ENCODE data around the gene SERHL2. TPM values are rescaled to one million over a fixed set of nuclear protein-coding genes. Genes with fewer than 3 reads are reported as not detected.

SERHL2 gene
- total and polyA plus RNA-seq, 2 donors (not counting 3 experiments of a cell fraction or from before 2014, with no cell fraction given), result 0.80 to 2.0 TPM

DNA sequence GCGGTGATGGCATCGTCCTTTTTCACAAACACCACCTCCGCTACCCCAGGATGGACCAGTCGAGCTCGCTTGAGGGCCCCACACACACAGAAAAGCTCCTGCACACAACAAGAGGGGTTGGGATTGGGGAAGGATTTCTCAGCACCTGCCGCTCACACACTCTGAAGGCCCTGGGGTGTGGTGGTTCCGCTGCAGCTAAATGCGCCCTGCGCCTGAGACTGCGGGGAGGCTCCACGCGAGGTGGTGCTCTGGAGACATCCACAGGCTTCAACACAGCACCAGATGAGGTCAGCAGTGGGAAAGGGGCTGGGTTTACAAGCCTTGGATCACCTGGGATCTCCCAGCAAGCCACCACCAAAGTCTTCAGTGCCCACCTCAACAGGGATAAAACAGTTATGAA lies 38.2 kb downstream of the SERHL2 start:
- H3K27me3 ChIP-seq (ENCODE audit: control insufficient read depth in 2 of 2, insufficient read depth in 2 of 2, low read length in 2 of 2), result no peaks in the 10 kb centered on the region
- intact Hi-C loops (cut with micrococcal nuclease), result no loop called here
- DNase-seq (ENCODE audit: low read depth, low spot score) (no peak), FAIRE-seq (no peak)
- no peak overlapping the region for H3K9ac ChIP-seq (replicated peaks; ENCODE audit: extremely low read depth, insufficient read depth, low read length)
- no TSS peak for BruUV-seq (replicated peaks)
- no peak for TF ChIP-seq JUN (IDR thresholded peaks at IDR 0.05; ENCODE audit: borderline replicate concordance, insufficient read depth, insufficient read length, low read depth)
- H4K20me1 ChIP-seq (replicated peaks; ENCODE audit: control insufficient read depth, extremely low read depth, insufficient read depth, low read length), result no peaks in the 10 kb centered on the region
- H2AFZ ChIP-seq (ENCODE audit: low read depth, low read length), result no peak overlapping the region
- no peak overlapping the region for H3K4me2 ChIP-seq (ENCODE audit: insufficient read depth, low read length)
- no peaks in the 10 kb centered on the region for H3K4me1 ChIP-seq (ENCODE audit: control insufficient read depth, extremely low read depth, insufficient read depth, low read length)
- H3K9me1 ChIP-seq (replicated peaks; ENCODE audit: control insufficient read depth, extremely low read depth, insufficient read depth, low read length), result no peaks in the 10 kb centered on the region
- H3K27ac ChIP-seq (ENCODE audit: insufficient read depth, low read depth, low read length), result no peak overlapping the region
- POLR2A ChIA-PET, result no interaction called here
- no peak overlapping the region for H3K4me3 ChIP-seq (replicated peaks in 1 of 3; ENCODE audit: insufficient read depth in 1 of 3, low read depth in 1 of 3, low read length in 3 of 3)
- peaks cover 27 to 47% of the 10 kb centered on the region in 2 experiments for H3K36me3 ChIP-seq (ENCODE audit: control insufficient read depth in 2 of 2, extremely low read depth in 1 of 2, insufficient read depth in 2 of 2, low read length in 2 of 2)
- CTCF ChIA-PET, result interaction anchor here (1.9 kb wide), 1 partner anchor 10 kb away, joined by 4 read pairs; no protein-coding TSS in a partner anchor
- H3K9me3 ChIP-seq (replicated peaks; ENCODE audit: control insufficient read depth, insufficient read depth, low read length), result no peaks in the 10 kb centered on the region
- dilution Hi-C loops (cut with MboI; ENCODE audit: extremely low pct_ligation_motif_present, low sequenced_read_pairs), result no loop called here
- H3K79me2 ChIP-seq (ENCODE audit: control insufficient read depth, insufficient read depth, low read length), result no peaks in the 10 kb centered on the region

GRCh38 chr22:42595434-42595833 lies 41.7 kb downstream of the SERHL2 start:
- Histone ChIP-seq H3K79me2 (ENCODE audit: control insufficient read depth, insufficient read depth, low read length) (peaks cover 7% of the 10 kb centered on the region), H2AFZ (ENCODE audit: low read depth, low read length) (no peak overlapping the region), H3K9me3 (replicated peaks; ENCODE audit: control insufficient read depth, insufficient read depth, low read length) (no peaks in the 10 kb centered on the region), H3K4me3 (replicated peaks in 1 of 3; ENCODE audit: insufficient read depth in 1 of 3, low read depth in 1 of 3, low read length in 3 of 3) (no peak overlapping the region), H3K27me3 (ENCODE audit: control insufficient read depth in 2 of 2, insufficient read depth in 2 of 2, low read length in 2 of 2) (no peaks in the 10 kb centered on the region), H4K20me1 (replicated peaks; ENCODE audit: control insufficient read depth, extremely low read depth, insufficient read depth, low read length) (no peaks in the 10 kb centered on the region), H3K4me2 (ENCODE audit: insufficient read depth, low read length) (no peak overlapping the region), H3K9me1 (replicated peaks; ENCODE audit: control insufficient read depth, extremely low read depth, insufficient read depth, low read length) (no peaks in the 10 kb centered on the region), H3K36me3 (ENCODE audit: control insufficient read depth in 2 of 2, extremely low read depth in 1 of 2, insufficient read depth in 2 of 2, low read length in 2 of 2) (peaks cover 40 to 48% of the 10 kb centered on the region in 2 experiments), H3K9ac (replicated peaks; ENCODE audit: extremely low read depth, insufficient read depth, low read length) (no peak overlapping the region), H3K27ac (ENCODE audit: insufficient read depth, low read depth, low read length) (no peak overlapping the region), H3K4me1 (ENCODE audit: control insufficient read depth, extremely low read depth, insufficient read depth, low read length) (no peaks in the 10 kb centered on the region)
- POLR2A ChIA-PET, result no interaction called here
- intact Hi-C loops (cut with micrococcal nuclease) (no loop called here), dilution Hi-C loops (cut with MboI; ENCODE audit: extremely low pct_ligation_motif_present, low sequenced_read_pairs) (no loop called here)
- FAIRE-seq (no peak), DNase-seq (ENCODE audit: low read depth, low spot score) (no peak)
- no peak for TF ChIP-seq MAX (IDR thresholded peaks at IDR 0.05; ENCODE audit: insufficient read depth, insufficient read length)
- no peak for TF ChIP-seq FOS (IDR thresholded peaks at IDR 0.05; ENCODE audit: borderline replicate concordance, insufficient read depth, low read length)
- TF ChIP-seq EZH2 (IDR thresholded peaks at IDR 0.05; ENCODE audit: borderline replicate concordance, low read depth, low read length, severe bottlenecking), result no peak
- TF ChIP-seq POLR2A (IDR thresholded peaks at IDR 0.05; ENCODE audit: low read depth, low read length), result no peak
- no peak for TF ChIP-seq POLR2AphosphoS5 (IDR thresholded peaks at IDR 0.05; ENCODE audit: insufficient read depth, low read depth, low read length)
- no peak for TF ChIP-seq JUN (IDR thresholded peaks at IDR 0.05; ENCODE audit: borderline replicate concordance, insufficient read depth, insufficient read length, low read depth)
- no peak for TF ChIP-seq MYC (IDR thresholded peaks at IDR 0.05; ENCODE audit: low read depth, low read length)
- TF ChIP-seq, protein P1, sequence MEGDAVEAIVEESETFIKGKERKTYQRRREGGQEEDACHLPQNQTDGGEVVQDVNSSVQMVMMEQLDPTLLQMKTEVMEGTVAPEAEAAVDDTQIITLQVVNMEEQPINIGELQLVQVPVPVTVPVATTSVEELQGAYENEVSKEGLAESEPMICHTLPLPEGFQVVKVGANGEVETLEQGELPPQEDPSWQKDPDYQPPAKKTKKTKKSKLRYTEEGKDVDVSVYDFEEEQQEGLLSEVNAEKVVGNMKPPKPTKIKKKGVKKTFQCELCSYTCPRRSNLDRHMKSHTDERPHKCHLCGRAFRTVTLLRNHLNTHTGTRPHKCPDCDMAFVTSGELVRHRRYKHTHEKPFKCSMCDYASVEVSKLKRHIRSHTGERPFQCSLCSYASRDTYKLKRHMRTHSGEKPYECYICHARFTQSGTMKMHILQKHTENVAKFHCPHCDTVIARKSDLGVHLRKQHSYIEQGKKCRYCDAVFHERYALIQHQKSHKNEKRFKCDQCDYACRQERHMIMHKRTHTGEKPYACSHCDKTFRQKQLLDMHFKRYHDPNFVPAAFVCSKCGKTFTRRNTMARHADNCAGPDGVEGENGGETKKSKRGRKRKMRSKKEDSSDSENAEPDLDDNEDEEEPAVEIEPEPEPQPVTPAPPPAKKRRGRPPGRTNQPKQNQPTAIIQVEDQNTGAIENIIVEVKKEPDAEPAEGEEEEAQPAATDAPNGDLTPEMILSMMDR (IDR thresholded peaks at IDR 0.05; ENCODE audit: extremely low read depth in 1 of 2, insufficient read depth in 1 of 2, low read depth in 1 of 2, low read length in 2 of 2), result no peak
- no peak for TF ChIP-seq GATA2 (IDR thresholded peaks at IDR 0.05; ENCODE audit: insufficient read depth, insufficient read length, low read depth, low read length)
- BruUV-seq (replicated peaks), result no TSS peak
- CTCF ChIA-PET, result no interaction called here

All from endothelial cell of umbilical vein (primary cell).